Esophagus muscularis mucosa (tissue), 3 donors: ENCODE data around the gene ODAD4.
A peak's percentile ranks its signal among the peaks of the same experiment; 100 is the strongest.

Experiments
- CTCF ChIP-seq, 3 experiments: fragments of 200-600 bp in 2 of 3; fragments of 450-650 bp in 1 of 3; sonication (generic) in 2 of 3; IDR thresholded peaks; one replicate each; pipeline ENCODE4 v1.5.1; 2017 to 2019; ENCODE audit warnings: antibody characterized with exemption in 3 of 3, mild to moderate bottlenecking in 2 of 3, moderate library complexity in 1 of 3
- POLR2AphosphoS5 ChIP-seq, 2 donors: sonication (generic); formaldehyde crosslinking; IDR thresholded peaks; one replicate each; pipeline ENCODE4 v1.6.1; 2017; ENCODE audit warnings: antibody characterized with exemption in 2 of 2

GRCh38 chr17:41919165-41919817 lies 11.1 kb upstream of the ODAD4 start:
- TF ChIP-seq CTCF (IDR thresholded peaks at IDR 0.05) (no peak), POLR2AphosphoS5 (IDR thresholded peaks at IDR 0.05) (peak in 1 of 2 donors; percentile 25)
